GM12874 (cell line): ENCODE results near the gene ECEL1.

Experiments used
- CTCF ChIP-seq: IDR thresholded peaks from 2 replicates; pipeline ENCODE4 v1.5.1; 2011; ENCODE audit warnings: low read depth, mild to moderate bottlenecking, control low read depth, low read length, moderate library complexity; ENCODE audit not compliant: insufficient read depth

ECEL1 gene

GRCh38 chr2:232447638-232448303 lies 39.9 kb downstream of the ECEL1 start:
- no peak for TF ChIP-seq CTCF

GRCh38 chr2:232447091-232447620 lies 40.5 kb downstream of the ECEL1 start:
- no peak for TF ChIP-seq CTCF

- 0 out of 2 replicates have a peak, but pooled peaks have one; percentile 8 for TF ChIP-seq CTCF
Observed at GRCh38 chr2:232446266-232446777, 41.3 kb downstream of the ECEL1 start.

GRCh38 chr2:232444409-232445148 lies 43.1 kb downstream of the ECEL1 start:
- peak; percentile 91 for TF ChIP-seq CTCF

- TF ChIP-seq CTCF, result no peak
Observed at GRCh38 chr2:232441147-232441651, 46.4 kb downstream of the ECEL1 start.

GRCh38 chr2:232440220-232441018 lies 47.2 kb downstream of the ECEL1 start:
- TF ChIP-seq CTCF, result peak; percentile 90
